WTC11 (cell line): Measurements from ENCODE around the gene AQP12A.

Experiments used
- AFF4 ChIP-seq: sonication (generic); formaldehyde crosslinking; IDR thresholded peaks from 2 replicates; pipeline ENCODE4 v1.8.1; 2023; ENCODE audit warnings: mild to moderate bottlenecking, missing genetic modification reagents, borderline replicate concordance
- ATF2 ChIP-seq: sonication (generic); formaldehyde crosslinking; IDR thresholded peaks from 2 replicates; pipeline ENCODE4 v1.8.1; 2022; ENCODE audit warnings: low read depth, missing genetic modification reagents, borderline replicate concordance
- ATF3 ChIP-seq: sonication (generic); formaldehyde crosslinking; conservative IDR thresholded peaks from 2 replicates; pipeline ENCODE4 v1.8.1; 2022; ENCODE audit warnings: mild to moderate bottlenecking, missing genetic modification reagents
- CBFB ChIP-seq: sonication (generic); formaldehyde crosslinking; IDR thresholded peaks from 2 replicates; pipeline ENCODE4 v1.8.1; 2022; ENCODE audit warnings: mild to moderate bottlenecking, low read depth, missing genetic modification reagents
- CTCF ChIP-seq: fragments of 200-600 bp; IDR thresholded peaks from 2 replicates; pipeline ENCODE4 v1.8.0; 2022; ENCODE audit warnings: antibody characterized with exemption
- E2F5 ChIP-seq: sonication (generic); formaldehyde crosslinking; IDR thresholded peaks from 2 replicates; pipeline ENCODE4 v1.8.1; 2022; ENCODE audit warnings: mild to moderate bottlenecking, moderate library complexity, missing genetic modification reagents
- ESRRA ChIP-seq: sonication (generic); formaldehyde crosslinking; IDR thresholded peaks from 2 replicates; pipeline ENCODE4 v1.8.1; 2022; ENCODE audit warnings: mild to moderate bottlenecking, missing genetic modification reagents, borderline replicate concordance
- MYBL2 ChIP-seq: sonication (generic); formaldehyde crosslinking; IDR thresholded peaks from 2 replicates; pipeline ENCODE4 v1.8.1; 2023; ENCODE audit warnings: mild to moderate bottlenecking, moderate library complexity, missing genetic modification reagents
- NR1H2 ChIP-seq: sonication (generic); formaldehyde crosslinking; IDR thresholded peaks from 2 replicates; pipeline ENCODE4 v1.9.0; 2021; ENCODE audit warnings: mild to moderate bottlenecking, moderate library complexity, missing genetic modification reagents
- USF2 ChIP-seq: sonication (generic); formaldehyde crosslinking; IDR thresholded peaks from 2 replicates; pipeline ENCODE4 v1.8.1; 2023; ENCODE audit warnings: mild to moderate bottlenecking, missing genetic modification reagents, moderate library complexity

GRCh38 chr2:240732911-240733622, 41.4 kb downstream of the AQP12A start:
- TF ChIP-seq CTCF (no peak), AFF4 (CRISPR knock-in tag) (no peak), ATF2 (CRISPR knock-in tag) (no peak), ESRRA (CRISPR knock-in tag) (no peak), MYBL2 (CRISPR knock-in tag) (no peak), E2F5 (CRISPR knock-in tag) (no peak), NR1H2 (no peak), USF2 (CRISPR knock-in tag) (no peak), ATF3 (CRISPR knock-in tag) (no peak), CBFB (CRISPR knock-in tag) (no peak)
